ENCODE data around the gene CHN2.

The CHN2 gene

GRCh38 chr7:29192811-29193210, 1.8 kb upstream of the CHN2 start:
- ChIA-PET POLR2A (no interaction called here), CTCF (interaction anchor here (1.3 kb wide), 1 partner anchor 19 kb away, joined by 4 read pairs; no protein-coding TSS in a partner anchor)
- no peak for DNase-seq (ENCODE audit: extremely low spot score)
- no peak for TF ChIP-seq CTCF (IDR thresholded peaks at IDR 0.05; ENCODE audit: control extremely low read depth, extremely low read depth, low read depth, missing control alignments)

- ChIA-PET POLR2A (no interaction called here), CTCF (no interaction called here)
- no peak for DNase-seq (ENCODE audit: extremely low spot score)
- no peak for TF ChIP-seq CTCF (IDR thresholded peaks at IDR 0.05; ENCODE audit: control extremely low read depth, extremely low read depth, low read depth, missing control alignments)
Observed at GRCh38 chr7:29193316-29194205, 1.0 kb upstream of the CHN2 start.

- ChIA-PET CTCF (no interaction called here), POLR2A (no interaction called here)
- no peak for TF ChIP-seq CTCF (IDR thresholded peaks at IDR 0.05; ENCODE audit: control extremely low read depth, extremely low read depth, low read depth, missing control alignments)
- DNase-seq (ENCODE audit: extremely low spot score), result no peak
Observed at GRCh38 chr7:29194206-29194593, 375 bp upstream of the CHN2 start.

GRCh38 chr7:29196191-29196590, 1.6 kb downstream of the CHN2 start:
- TF ChIP-seq CTCF (IDR thresholded peaks at IDR 0.05; ENCODE audit: control extremely low read depth, extremely low read depth, low read depth, missing control alignments), result no peak
- no peak for DNase-seq (ENCODE audit: extremely low spot score)
- ChIA-PET POLR2A (no interaction called here), CTCF (interaction anchor here (0.9 to 1.9 kb wide), 2 partner anchors 20 to 213 kb away, joined by 3 to 4 read pairs; no protein-coding TSS in a partner anchor)

- TF ChIP-seq CTCF (IDR thresholded peaks at IDR 0.05; ENCODE audit: control extremely low read depth, extremely low read depth, low read depth, missing control alignments), result no peak
- DNase-seq (ENCODE audit: extremely low spot score), result no peak
- ChIA-PET POLR2A (no interaction called here), CTCF (interaction anchor here (1.2 to 1.9 kb wide), 2 partner anchors 8 to 19 kb away, joined by 4 to 8 read pairs; no protein-coding TSS in a partner anchor)
Observed at GRCh38 chr7:29196971-29197595, 2.5 kb downstream of the CHN2 start.

GRCh38 chr7:29197916-29198315, 3.3 kb downstream of the CHN2 start:
- POLR2A ChIA-PET, result no interaction called here
- no peak for TF ChIP-seq CTCF (IDR thresholded peaks at IDR 0.05; ENCODE audit: control extremely low read depth, extremely low read depth, low read depth, missing control alignments)
- CTCF ChIA-PET, result interaction anchor here (0.8 to 1.9 kb wide), 4 partner anchors 9 to 22 kb away, joined by 3 to 8 read pairs (median 4); no protein-coding TSS in a partner anchor
- DNase-seq (ENCODE audit: extremely low spot score), result no peak

Measured in GM10248 (cell line).